Measurements from ENCODE around the gene DPPA3.
"Not testable (repeated sequence)": the region's sequence is repeated elsewhere in the genome, so short reads cannot be mapped to it uniquely, and the experiment has no call there.

DPPA3 gene

GRCh38 chr12:7749442-7749841 is 38.2 kb downstream of the DPPA3 start:
- H2AFZ ChIP-seq (ENCODE audit: low read length): no peak overlapping the region
- TF ChIP-seq EZH2phosphoT487 (IDR thresholded peaks at IDR 0.05; ENCODE audit: low read length) (no peak), EZH2 (optimal IDR thresholded peaks at IDR 0.05; ENCODE audit: low read depth, low read length) (no peak)
- TF ChIP-seq, protein P1, sequence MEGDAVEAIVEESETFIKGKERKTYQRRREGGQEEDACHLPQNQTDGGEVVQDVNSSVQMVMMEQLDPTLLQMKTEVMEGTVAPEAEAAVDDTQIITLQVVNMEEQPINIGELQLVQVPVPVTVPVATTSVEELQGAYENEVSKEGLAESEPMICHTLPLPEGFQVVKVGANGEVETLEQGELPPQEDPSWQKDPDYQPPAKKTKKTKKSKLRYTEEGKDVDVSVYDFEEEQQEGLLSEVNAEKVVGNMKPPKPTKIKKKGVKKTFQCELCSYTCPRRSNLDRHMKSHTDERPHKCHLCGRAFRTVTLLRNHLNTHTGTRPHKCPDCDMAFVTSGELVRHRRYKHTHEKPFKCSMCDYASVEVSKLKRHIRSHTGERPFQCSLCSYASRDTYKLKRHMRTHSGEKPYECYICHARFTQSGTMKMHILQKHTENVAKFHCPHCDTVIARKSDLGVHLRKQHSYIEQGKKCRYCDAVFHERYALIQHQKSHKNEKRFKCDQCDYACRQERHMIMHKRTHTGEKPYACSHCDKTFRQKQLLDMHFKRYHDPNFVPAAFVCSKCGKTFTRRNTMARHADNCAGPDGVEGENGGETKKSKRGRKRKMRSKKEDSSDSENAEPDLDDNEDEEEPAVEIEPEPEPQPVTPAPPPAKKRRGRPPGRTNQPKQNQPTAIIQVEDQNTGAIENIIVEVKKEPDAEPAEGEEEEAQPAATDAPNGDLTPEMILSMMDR (IDR thresholded peaks at IDR 0.05; ENCODE audit: low read length): no peak

DNA sequence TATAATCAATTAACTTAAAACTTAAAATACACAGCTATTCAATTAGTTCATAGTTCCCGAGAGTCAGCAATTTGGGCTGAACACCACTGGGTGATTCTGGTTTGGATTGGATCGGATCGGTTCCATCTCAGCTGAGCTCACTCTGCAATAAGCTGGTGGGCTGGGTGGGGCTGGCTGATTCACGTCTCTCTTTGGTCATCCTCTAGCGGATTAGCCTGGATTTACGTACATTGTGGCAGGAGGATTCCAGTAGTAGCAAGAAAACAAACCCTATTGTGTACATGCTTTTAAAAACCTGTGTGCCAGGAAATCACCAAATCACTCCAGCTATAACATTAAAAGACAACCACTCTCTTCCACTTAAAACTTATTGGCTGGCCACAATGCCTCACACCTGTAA is 39.1 kb downstream of the DPPA3 start:
- H3K27me3 ChIP-seq (replicated peaks; ENCODE audit: insufficient read depth, low read length): no peaks in the 10 kb centered on the region
- H3K4me1 ChIP-seq (ENCODE audit: low read length): no peaks in the 10 kb centered on the region
- TF ChIP-seq EZH2 (optimal IDR thresholded peaks at IDR 0.05; ENCODE audit: low read depth, low read length) (no peak), EZH2phosphoT487 (IDR thresholded peaks at IDR 0.05; ENCODE audit: low read length) (no peak)
- TF ChIP-seq, protein P1 (IDR thresholded peaks at IDR 0.05; ENCODE audit: low read length): no peak
- H3K9ac ChIP-seq (ENCODE audit: low read length): no peak overlapping the region
- H3K27ac ChIP-seq (ENCODE audit: low read length): no peak overlapping the region
- no peaks in the 10 kb centered on the region for H3K9me3 ChIP-seq (replicated peaks; ENCODE audit: insufficient read depth, low read length)
- no peaks in the 10 kb centered on the region for H4K20me1 ChIP-seq (ENCODE audit: insufficient read depth, low read length)
- no peak overlapping the region for H2AFZ ChIP-seq (ENCODE audit: low read length)
- H3F3A ChIP-seq (ENCODE audit: insufficient read depth, low read length): no peaks in the 10 kb centered on the region
- H3K4me3 ChIP-seq (ENCODE audit: low read length): no peak overlapping the region
- no peak overlapping the region for H3K4me2 ChIP-seq (ENCODE audit: low read depth, low read length)
- H3K9me2 ChIP-seq (replicated peaks; ENCODE audit: insufficient read depth, low read length): no peaks in the 10 kb centered on the region
- H3K36me3 ChIP-seq (replicated peaks; ENCODE audit: insufficient read depth, low read length): no peaks in the 10 kb centered on the region
- H3K79me2 ChIP-seq (ENCODE audit: low read length): no peaks in the 10 kb centered on the region
- DNase-seq: no peak

More at GRCh38 chr12:7749442-7749841, 38.2 kb downstream of the DPPA3 start:
- no peaks in the 10 kb centered on the region for H3K79me2 ChIP-seq (ENCODE audit: low read length)
- DNase-seq: no peak
- no peaks in the 10 kb centered on the region for H3K4me1 ChIP-seq (ENCODE audit: low read length)
- H3K9me2 ChIP-seq (replicated peaks; ENCODE audit: insufficient read depth, low read length): no peaks in the 10 kb centered on the region
- no peaks in the 10 kb centered on the region for H3K27me3 ChIP-seq (replicated peaks; ENCODE audit: insufficient read depth, low read length)
- H3F3A ChIP-seq (ENCODE audit: insufficient read depth, low read length): no peaks in the 10 kb centered on the region
- no peak overlapping the region for H3K4me2 ChIP-seq (ENCODE audit: low read depth, low read length)
- no peak overlapping the region for H3K27ac ChIP-seq (ENCODE audit: low read length)
- H3K9ac ChIP-seq (ENCODE audit: low read length): no peak overlapping the region
- no peaks in the 10 kb centered on the region for H3K9me3 ChIP-seq (replicated peaks; ENCODE audit: insufficient read depth, low read length)
- no peaks in the 10 kb centered on the region for H4K20me1 ChIP-seq (ENCODE audit: insufficient read depth, low read length)
- no peak overlapping the region for H3K4me3 ChIP-seq (ENCODE audit: low read length)
- no peaks in the 10 kb centered on the region for H3K36me3 ChIP-seq (replicated peaks; ENCODE audit: insufficient read depth, low read length)

DNA sequence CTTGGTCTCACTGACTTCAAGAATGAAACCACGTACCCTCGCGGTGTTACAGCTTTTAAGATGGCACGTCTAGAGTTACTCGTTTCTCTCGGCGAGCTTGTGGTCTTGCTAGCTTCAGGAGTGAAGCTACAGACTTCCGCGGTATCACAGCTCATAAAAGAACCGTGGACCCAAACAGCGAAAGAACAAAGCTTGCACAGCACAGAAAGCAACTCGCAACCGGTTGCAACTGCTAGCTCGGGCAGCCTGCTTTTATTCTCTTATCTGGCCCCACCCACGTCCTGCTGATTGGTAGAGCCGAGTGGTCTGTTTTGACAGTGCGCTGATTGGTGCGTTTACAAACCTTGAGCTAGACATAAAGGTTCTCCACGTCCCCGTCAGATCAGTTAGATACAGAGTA is 40.2 kb downstream of the DPPA3 start:
- TF ChIP-seq EZH2phosphoT487 (IDR thresholded peaks at IDR 0.05; ENCODE audit: low read length) (no peak), EZH2 (optimal IDR thresholded peaks at IDR 0.05; ENCODE audit: low read depth, low read length) (no peak)
- TF ChIP-seq, protein P1 (IDR thresholded peaks at IDR 0.05; ENCODE audit: low read length): no peak
- no peaks in the 10 kb centered on the region for H3K36me3 ChIP-seq (replicated peaks; ENCODE audit: insufficient read depth, low read length)
- no peaks in the 10 kb centered on the region for H3F3A ChIP-seq (ENCODE audit: insufficient read depth, low read length)
- H3K9ac ChIP-seq (ENCODE audit: low read length): no peak overlapping the region
- H4K20me1 ChIP-seq (ENCODE audit: insufficient read depth, low read length): no peaks in the 10 kb centered on the region
- no peak for DNase-seq
- H3K9me2 ChIP-seq (replicated peaks; ENCODE audit: insufficient read depth, low read length): no peaks in the 10 kb centered on the region
- no peak overlapping the region for H3K4me2 ChIP-seq (ENCODE audit: low read depth, low read length)
- H2AFZ ChIP-seq (ENCODE audit: low read length): no peak overlapping the region
- H3K4me1 ChIP-seq (ENCODE audit: low read length): no peaks in the 10 kb centered on the region
- no peaks in the 10 kb centered on the region for H3K9me3 ChIP-seq (replicated peaks; ENCODE audit: insufficient read depth, low read length)
- H3K4me3 ChIP-seq (ENCODE audit: low read length): no peak overlapping the region
- no peaks in the 10 kb centered on the region for H3K27me3 ChIP-seq (replicated peaks; ENCODE audit: insufficient read depth, low read length)
- no peak overlapping the region for H3K27ac ChIP-seq (ENCODE audit: low read length)
- no peaks in the 10 kb centered on the region for H3K79me2 ChIP-seq (ENCODE audit: low read length)

DNA sequence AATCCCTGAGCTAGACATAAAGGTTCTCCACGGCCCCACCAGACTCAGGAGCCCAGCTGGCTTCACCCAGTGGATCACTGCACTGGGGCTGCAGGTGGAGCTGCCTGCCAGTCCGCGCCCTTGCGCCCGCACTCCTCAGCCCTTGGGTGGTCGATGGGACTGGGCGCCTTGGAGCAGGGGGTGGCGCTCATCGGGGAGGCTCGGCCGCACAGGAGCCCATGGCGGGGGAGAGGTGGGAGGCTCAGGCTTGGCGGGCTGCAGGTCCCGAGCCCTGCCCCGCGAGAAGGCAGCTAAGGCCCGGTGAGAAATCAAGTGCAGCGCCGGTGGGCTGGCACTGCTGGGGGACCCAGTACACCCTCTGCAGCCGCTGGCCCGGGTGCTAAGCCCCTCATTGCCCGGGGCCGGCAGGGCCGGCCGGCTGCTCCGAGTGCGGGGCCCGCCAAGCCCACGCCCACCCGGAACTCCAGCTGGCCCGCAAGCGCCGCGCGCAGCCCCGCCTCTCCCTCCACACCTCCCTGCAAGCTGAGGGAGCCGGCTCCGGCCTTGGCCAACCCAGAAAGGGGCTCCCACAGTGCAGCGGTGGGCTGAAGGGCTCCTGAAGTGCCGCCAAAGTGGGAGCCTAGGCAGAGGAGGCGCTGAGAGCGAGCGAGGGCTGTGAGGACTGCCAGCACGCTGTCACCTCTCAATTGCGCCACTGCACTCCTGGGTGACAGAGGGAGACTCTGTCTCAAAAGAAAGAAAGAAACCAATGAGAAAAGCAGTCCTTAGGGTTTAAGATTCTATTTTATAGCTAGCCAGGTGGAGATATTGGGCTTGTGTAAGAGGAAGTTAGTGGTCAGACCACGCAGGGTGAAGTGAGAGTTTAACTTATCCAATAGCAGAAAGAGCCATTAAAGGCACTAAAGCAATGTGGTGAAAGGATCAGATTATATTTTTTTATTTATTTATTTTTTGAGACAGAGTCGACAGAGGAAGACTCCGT is 41.0 kb downstream of the DPPA3 start:
- not testable (repeated sequence) for H3K27me3 ChIP-seq (replicated peaks; ENCODE audit: insufficient read depth, low read length); H3K4me1 ChIP-seq (ENCODE audit: low read length); H4K20me1 ChIP-seq (ENCODE audit: insufficient read depth, low read length); H3K27ac ChIP-seq (ENCODE audit: low read length); H3K4me3 ChIP-seq (ENCODE audit: low read length); H3K9ac ChIP-seq (ENCODE audit: low read length); H2AFZ ChIP-seq (ENCODE audit: low read length); H3K9me2 ChIP-seq (replicated peaks; ENCODE audit: insufficient read depth, low read length); DNase-seq; H3K36me3 ChIP-seq (replicated peaks; ENCODE audit: insufficient read depth, low read length); H3F3A ChIP-seq (ENCODE audit: insufficient read depth, low read length); H3K9me3 ChIP-seq (replicated peaks; ENCODE audit: insufficient read depth, low read length); H3K79me2 ChIP-seq (ENCODE audit: low read length); H3K4me2 ChIP-seq (ENCODE audit: low read depth, low read length)

GRCh38 chr12:7755668-7756067 is 44.4 kb downstream of the DPPA3 start:
- not testable (repeated sequence) for H3K27ac ChIP-seq (ENCODE audit: low read length); H3F3A ChIP-seq (ENCODE audit: insufficient read depth, low read length); H3K4me1 ChIP-seq (ENCODE audit: low read length); H3K9me2 ChIP-seq (replicated peaks; ENCODE audit: insufficient read depth, low read length); H3K27me3 ChIP-seq (replicated peaks; ENCODE audit: insufficient read depth, low read length); H4K20me1 ChIP-seq (ENCODE audit: insufficient read depth, low read length); H3K36me3 ChIP-seq (replicated peaks; ENCODE audit: insufficient read depth, low read length); H3K4me2 ChIP-seq (ENCODE audit: low read depth, low read length); H3K79me2 ChIP-seq (ENCODE audit: low read length); H3K4me3 ChIP-seq (ENCODE audit: low read length); H3K9me3 ChIP-seq (replicated peaks; ENCODE audit: insufficient read depth, low read length); H3K9ac ChIP-seq (ENCODE audit: low read length)
- peak overlapping the region; percentile 47 for H2AFZ ChIP-seq (ENCODE audit: low read length)
- DNase-seq: peak; percentile 47
